AG04450 (cell line): Measurements from ENCODE around the gene SBNO1. TPM values are rescaled to one million over a fixed set of nuclear protein-coding genes. Genes with fewer than 3 reads are reported as not detected.

Experiments used
- CTCF ChIA-PET: fragments of 300-600, 350-600 bp; formaldehyde crosslinking; extraction: SDS; loops from one replicate; lab custom pipeline; 2022; ENCODE audit warnings: antibody characterized with exemption, inconsistent platforms; lab: Charles Lee
- POLR2A ChIA-PET: fragments of 350-600 bp; formaldehyde crosslinking; extraction: SDS; loops from one replicate; lab custom pipeline; 2021; ENCODE audit warnings: antibody characterized with exemption, inconsistent platforms; lab: Yijun Ruan, JAX
- DNase-seq: peaks from one replicate; pipeline ENCODE4 v3.0.0-alpha.2; 2011; ENCODE audit warnings: low read depth, low spot score
- H3K27ac ChIP-seq: one replicate; pipeline ENCODE4 v1.5.1; 2012; ENCODE audit warnings: low read depth, low read length, control low read depth
- H3K27me3 ChIP-seq: one replicate; pipeline ENCODE4 v1.6.0; 2012; ENCODE audit warnings: low read length; ENCODE audit not compliant: control insufficient read depth, insufficient read depth
- H3K4me3 ChIP-seq: 2 replicates; pipeline ENCODE4 v1.5.1; 2011; ENCODE audit warnings: mild to moderate bottlenecking, low read depth, low read length, control low read depth
- H3K9me3 ChIP-seq: 2 replicates; pipeline ENCODE4 v1.5.1; 2012; ENCODE audit warnings: low read length; ENCODE audit not compliant: control insufficient read depth, insufficient read depth
- CTCF ChIP-seq: IDR thresholded peaks from 2 replicates; pipeline ENCODE4 v1.5.1; 2011; ENCODE audit warnings: low read depth, low read length, control low read depth, inconsistent platforms
- polyA plus RNA-seq: library from polyadenylated mRNA; depleted of rRNA; stranded (reverse); fragments of >200 nt; gene quantifications from 2 replicates; pipeline ENCODE4 v1.2.3, GENCODE V29; 2011

The SBNO1 gene
- polyA plus RNA-seq, 1 experiment = 16.0 TPM

DNA sequence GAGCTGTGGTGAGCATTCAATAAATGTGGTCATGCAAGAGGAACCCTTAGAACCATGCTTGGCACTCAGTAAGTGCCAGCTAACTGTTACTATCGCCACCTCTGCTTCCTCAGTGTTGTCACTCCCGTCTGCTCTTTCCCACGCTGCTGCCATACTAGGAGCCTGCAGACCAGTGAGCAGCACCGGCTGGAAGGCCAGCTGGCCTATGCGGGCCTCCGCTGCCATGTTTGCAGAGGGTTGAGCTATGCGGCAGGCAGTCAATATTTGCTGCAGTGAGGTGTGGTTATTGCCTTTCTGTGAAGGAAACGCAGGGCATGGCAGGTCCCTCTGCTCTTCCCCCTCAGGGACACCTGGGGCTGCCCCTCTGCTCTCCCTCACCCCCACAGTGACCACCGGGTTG, 32.3 kb upstream of the SBNO1 start:
- TF ChIP-seq CTCF = no peak
- ChIA-PET POLR2A (interaction anchor here (0.7 kb wide), 1 partner anchor 15 kb away, joined by 3 read pairs; no protein-coding TSS in a partner anchor), CTCF (no interaction called here)
- H3K27ac ChIP-seq = no peak overlapping the region
- H3K9me3 ChIP-seq = no peaks in the 10 kb centered on the region
- DNase-seq = no peak
- H3K4me3 ChIP-seq = no peak overlapping the region
- no peaks in the 10 kb centered on the region for H3K27me3 ChIP-seq

GRCh38 chr12:123396543-123396942, 31.9 kb upstream of the SBNO1 start:
- Histone ChIP-seq H3K27ac (no peak overlapping the region), H3K9me3 (no peaks in the 10 kb centered on the region), H3K27me3 (no peaks in the 10 kb centered on the region), H3K4me3 (no peak overlapping the region)
- DNase-seq = no peak
- ChIA-PET POLR2A (no interaction called here), CTCF (no interaction called here)
- no peak for TF ChIP-seq CTCF

- POLR2A ChIA-PET = no interaction called here
- H3K27ac ChIP-seq = no peak overlapping the region
- no peaks in the 10 kb centered on the region for H3K9me3 ChIP-seq
- no peaks in the 10 kb centered on the region for H3K27me3 ChIP-seq
- CTCF ChIA-PET = no interaction called here
- no peak for TF ChIP-seq CTCF
- no peak for DNase-seq
- no peak overlapping the region for H3K4me3 ChIP-seq
Measured at GRCh38 chr12:123395236-123395635, 30.6 kb upstream of the SBNO1 start.

GRCh38 chr12:123393747-123394146, 29.1 kb upstream of the SBNO1 start:
- ChIA-PET POLR2A (no interaction called here), CTCF (no interaction called here)
- TF ChIP-seq CTCF = no peak
- no peak for DNase-seq
- H3K9me3 ChIP-seq = no peaks in the 10 kb centered on the region; the same call in 1 of the 2 replicates
- H3K27me3 ChIP-seq = no peaks in the 10 kb centered on the region
- no peak overlapping the region for H3K27ac ChIP-seq
- no peak overlapping the region for H3K4me3 ChIP-seq

DNA sequence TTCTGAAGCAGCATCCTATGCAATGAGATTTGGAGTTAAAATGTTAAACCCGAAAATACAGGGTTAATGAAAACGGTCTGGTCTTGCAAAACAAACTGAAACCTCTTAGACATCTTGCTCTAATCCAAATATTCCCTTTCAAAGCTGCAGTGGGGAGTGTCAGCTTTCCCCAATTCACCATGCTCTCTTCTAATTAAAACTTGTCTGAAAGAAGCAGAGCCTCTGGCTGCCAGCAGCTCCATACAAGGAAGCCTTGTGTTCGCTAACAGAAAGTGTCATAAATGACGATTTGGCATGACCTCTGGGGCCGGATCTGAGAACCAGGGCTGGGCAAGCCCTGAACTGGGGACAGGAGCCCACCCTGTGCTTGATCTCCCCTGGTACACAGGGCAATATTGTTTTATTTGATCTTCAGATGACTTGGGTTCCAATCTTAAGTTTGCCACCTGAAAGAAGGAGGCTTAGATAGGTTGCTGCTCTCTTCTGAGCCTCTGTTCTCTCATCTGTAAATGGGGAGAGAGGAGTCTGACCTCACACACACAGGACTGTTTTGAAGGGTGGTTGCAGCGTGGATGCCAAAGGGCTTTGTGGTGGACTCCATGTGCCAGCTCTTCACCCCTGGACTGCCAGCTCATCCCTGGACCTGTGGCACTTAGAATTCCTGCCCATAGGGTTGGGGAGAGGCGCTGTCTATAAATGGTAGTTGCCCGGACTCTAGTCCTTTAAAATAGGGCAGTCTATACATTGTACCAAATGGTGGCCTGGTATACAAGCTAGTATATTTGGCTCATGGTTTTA, 27.1 kb upstream of the SBNO1 start:
- H3K9me3 ChIP-seq = no peaks in the 10 kb centered on the region; the same call in 1 of the 2 replicates
- no peak for TF ChIP-seq CTCF
- DNase-seq = no peak
- CTCF ChIA-PET = no interaction called here
- H3K27me3 ChIP-seq = no peaks in the 10 kb centered on the region
- no peak overlapping the region for H3K4me3 ChIP-seq
- POLR2A ChIA-PET = interaction anchor here (0.6 to 1.3 kb wide), 2 partner anchors 27 to 188 kb away, joined by 3 to 4 read pairs; no protein-coding TSS in a partner anchor
- H3K27ac ChIP-seq = no peak overlapping the region
